Vagina (tissue), 2 donors: ENCODE results near the gene CCDC92. TPM values are rescaled to one million over a fixed set of nuclear protein-coding genes. Genes with fewer than 3 reads are reported as not detected.

Source experiments
- DNase-seq, 2 donors: peaks; one replicate each; pipeline ENCODE4 v3.0.0-alpha.2; 2017; ENCODE audit errors: extremely low spot score in 2 of 2
- H3K27ac ChIP-seq: fragments of 200-600 bp; sonication (generic); one replicate; pipeline ENCODE4 v1.5.1; 2019
- H3K27me3 ChIP-seq: fragments of 200-600 bp; sonication (generic); one replicate; pipeline ENCODE4 v1.5.1; 2019
- H3K36me3 ChIP-seq, 2 donors: fragments of 200-600 bp; sonication (generic); one replicate each; pipeline ENCODE4 v1.5.1; 2017 to 2019
- H3K4me1 ChIP-seq: fragments of 200-600 bp; sonication (generic); one replicate; pipeline ENCODE4 v1.5.1; 2019
- H3K4me3 ChIP-seq, 2 donors: fragments of 200-600 bp; sonication (generic); 1 replicate in 1 of 2; 2 replicates in 1 of 2; pipeline ENCODE4 v1.5.1; 2016 to 2019
- H3K9me3 ChIP-seq: fragments of 200-600 bp; sonication (generic); one replicate; pipeline ENCODE4 v1.5.1; 2019
- CTCF ChIP-seq, 3 experiments: fragments of 450-650 bp in 2 of 3; fragments of 200-600 bp in 1 of 3; sonication (generic) in 1 of 3; IDR thresholded peaks; one replicate each; pipeline ENCODE4 v1.5.1; 2017 to 2019; ENCODE audit warnings: antibody characterized with exemption in 3 of 3, mild to moderate bottlenecking in 2 of 3, moderate library complexity in 2 of 3
- POLR2A ChIP-seq, 2 donors: fragments of 450-650 bp; IDR thresholded peaks; one replicate each; pipeline ENCODE4 v1.6.1; 2017; ENCODE audit warnings: antibody characterized with exemption in 2 of 2, mild to moderate bottlenecking in 2 of 2, moderate library complexity in 2 of 2
- POLR2AphosphoS5 ChIP-seq, 2 donors: sonication (generic); formaldehyde crosslinking; IDR thresholded peaks; one replicate each; pipeline ENCODE4 v1.9.0; 2017; ENCODE audit warnings: antibody characterized with exemption in 2 of 2, mild to moderate bottlenecking in 2 of 2, low read depth in 1 of 2; ENCODE audit not compliant: insufficient read depth in 1 of 2
- intact Hi-C: fragments of 100-400 bp; cut with DNase I; formaldehyde crosslinking; loops from one replicate; pipeline ENCODE4 v1.15.1; 2023
- total RNA-seq: library from RNA; depleted of rRNA; stranded (reverse); fragments of >200 nt; gene quantifications from one replicate; pipeline ENCODE4 v1.2.3, GENCODE V29; 2016

Gene CCDC92
- total RNA-seq, 1 donor from 2014 or later, result 21.6 TPM

DNA sequence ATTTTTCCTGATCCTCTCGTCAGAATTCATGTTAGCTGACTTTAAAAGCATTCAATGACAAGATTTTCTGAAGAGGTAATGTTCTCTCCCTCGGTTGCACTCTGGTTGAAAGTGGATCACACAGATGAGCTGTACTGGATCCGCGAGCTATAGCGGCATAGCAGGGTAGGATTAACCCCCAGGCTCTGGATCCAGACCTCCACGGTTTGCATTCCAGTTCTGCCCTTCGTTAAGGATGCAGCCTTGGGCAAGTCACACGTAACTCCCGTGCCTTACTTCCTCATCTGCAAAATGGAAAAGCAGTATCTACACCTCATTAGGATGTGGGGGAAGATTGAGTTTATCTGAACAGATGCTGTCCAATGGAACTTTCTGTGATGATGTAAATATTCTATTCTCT is 13.8 kb downstream of the CCDC92 start:
- H3K4me3 ChIP-seq, result no peak overlapping the region
- intact Hi-C loops, result no loop called here
- no peak overlapping the region for H3K27ac ChIP-seq
- no peaks in the 10 kb centered on the region for H3K4me1 ChIP-seq
- DNase-seq, result peak in 1 of 2 donors; percentile 40
- no peaks in the 10 kb centered on the region for H3K9me3 ChIP-seq
- H3K36me3 ChIP-seq, result no peaks in the 10 kb centered on the region
- no peaks in the 10 kb centered on the region for H3K27me3 ChIP-seq
- no peak for TF ChIP-seq POLR2AphosphoS5 (IDR thresholded peaks at IDR 0.05; ENCODE audit: insufficient read depth in 1 of 2, low read depth in 1 of 2)
- no peak for TF ChIP-seq CTCF (IDR thresholded peaks at IDR 0.05)
- TF ChIP-seq POLR2A (IDR thresholded peaks at IDR 0.05), result no peak

DNA sequence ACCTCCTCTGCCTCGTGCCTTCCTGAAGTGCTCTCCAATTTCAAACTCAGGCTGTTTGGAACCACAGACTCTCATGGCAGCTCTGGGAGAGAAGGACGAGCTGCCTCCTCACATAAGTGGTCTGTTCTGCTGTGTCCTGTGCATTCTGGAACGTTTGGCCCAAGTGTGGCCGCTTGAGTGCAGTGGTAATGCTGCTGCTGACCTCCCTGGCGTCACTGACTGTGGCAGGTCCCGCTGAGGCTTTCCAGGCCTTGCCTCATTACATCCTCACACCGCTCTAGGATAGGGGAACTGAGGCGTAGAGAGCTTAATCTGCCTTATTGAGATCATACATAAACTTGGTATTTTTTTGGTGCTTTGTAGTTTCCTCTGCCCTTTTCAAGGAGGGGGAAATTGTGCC is 14.2 kb downstream of the CCDC92 start:
- intact Hi-C loops, result no loop called here
- no peak for TF ChIP-seq CTCF (IDR thresholded peaks at IDR 0.05)
- TF ChIP-seq POLR2A (IDR thresholded peaks at IDR 0.05), result no peak
- no peak for TF ChIP-seq POLR2AphosphoS5 (IDR thresholded peaks at IDR 0.05; ENCODE audit: insufficient read depth in 1 of 2, low read depth in 1 of 2)
- H3K27ac ChIP-seq, result no peak overlapping the region
- DNase-seq, result peak in 1 of 2 donors; percentile 44
- no peak overlapping the region for H3K4me3 ChIP-seq
- H3K9me3 ChIP-seq, result no peaks in the 10 kb centered on the region
- H3K4me1 ChIP-seq, result no peaks in the 10 kb centered on the region
- no peaks in the 10 kb centered on the region for H3K27me3 ChIP-seq
- H3K36me3 ChIP-seq, result no peaks in the 10 kb centered on the region

- Histone ChIP-seq H3K27me3 (no peaks in the 10 kb centered on the region), H3K4me1 (no peaks in the 10 kb centered on the region), H3K9me3 (no peaks in the 10 kb centered on the region), H3K4me3 (no peak overlapping the region), H3K27ac (no peak overlapping the region), H3K36me3 (no peaks in the 10 kb centered on the region)
- TF ChIP-seq POLR2AphosphoS5 (IDR thresholded peaks at IDR 0.05; ENCODE audit: insufficient read depth in 1 of 2, low read depth in 1 of 2), result no peak
- no peak for TF ChIP-seq CTCF (IDR thresholded peaks at IDR 0.05)
- no peak for TF ChIP-seq POLR2A (IDR thresholded peaks at IDR 0.05)
- intact Hi-C loops, result no loop called here
- DNase-seq, result peak in 1 of 2 donors; percentile 64
Observed at GRCh38 chr12:123957196-123957595, 15.4 kb downstream of the CCDC92 start.

GRCh38 chr12:123956249-123956648 is 16.4 kb downstream of the CCDC92 start:
- no peak overlapping the region for H3K27ac ChIP-seq
- no peaks in the 10 kb centered on the region for H3K4me1 ChIP-seq
- TF ChIP-seq POLR2A (IDR thresholded peaks at IDR 0.05), result no peak
- no peak for TF ChIP-seq CTCF (IDR thresholded peaks at IDR 0.05)
- TF ChIP-seq POLR2AphosphoS5 (IDR thresholded peaks at IDR 0.05; ENCODE audit: insufficient read depth in 1 of 2, low read depth in 1 of 2), result no peak
- no peak overlapping the region for H3K4me3 ChIP-seq
- H3K9me3 ChIP-seq, result no peaks in the 10 kb centered on the region
- no peaks in the 10 kb centered on the region for H3K27me3 ChIP-seq
- H3K36me3 ChIP-seq, result no peaks in the 10 kb centered on the region
- no peak for DNase-seq
- intact Hi-C loops, result no loop called here

GRCh38 chr12:123954647-123955350 is 17.8 kb downstream of the CCDC92 start:
- no peaks in the 10 kb centered on the region for H3K9me3 ChIP-seq
- intact Hi-C loops, result no loop called here
- DNase-seq, result peak in 1 of 2 donors; percentile 54
- no peak overlapping the region for H3K4me3 ChIP-seq
- TF ChIP-seq CTCF (IDR thresholded peaks at IDR 0.05), result no peak
- TF ChIP-seq POLR2A (IDR thresholded peaks at IDR 0.05), result no peak
- TF ChIP-seq POLR2AphosphoS5 (IDR thresholded peaks at IDR 0.05; ENCODE audit: insufficient read depth in 1 of 2, low read depth in 1 of 2), result no peak
- peaks cover 9% of the 10 kb centered on the region for H3K4me1 ChIP-seq
- H3K27ac ChIP-seq, result no peak overlapping the region
- H3K36me3 ChIP-seq, result no peaks in the 10 kb centered on the region
- H3K27me3 ChIP-seq, result no peaks in the 10 kb centered on the region
